ENCODE measurements around the gene DNAJC5. TPM values are rescaled to one million over a fixed set of nuclear protein-coding genes. Genes with fewer than 3 reads are reported as not detected.
"Not testable (repeated sequence)": the region's sequence is repeated elsewhere in the genome, so short reads cannot be mapped to it uniquely, and the experiment has no call there.

DNAJC5 gene
- total RNA-seq, 2 donors from 2014 or later = 46.8 to 53.4 TPM

DNA sequence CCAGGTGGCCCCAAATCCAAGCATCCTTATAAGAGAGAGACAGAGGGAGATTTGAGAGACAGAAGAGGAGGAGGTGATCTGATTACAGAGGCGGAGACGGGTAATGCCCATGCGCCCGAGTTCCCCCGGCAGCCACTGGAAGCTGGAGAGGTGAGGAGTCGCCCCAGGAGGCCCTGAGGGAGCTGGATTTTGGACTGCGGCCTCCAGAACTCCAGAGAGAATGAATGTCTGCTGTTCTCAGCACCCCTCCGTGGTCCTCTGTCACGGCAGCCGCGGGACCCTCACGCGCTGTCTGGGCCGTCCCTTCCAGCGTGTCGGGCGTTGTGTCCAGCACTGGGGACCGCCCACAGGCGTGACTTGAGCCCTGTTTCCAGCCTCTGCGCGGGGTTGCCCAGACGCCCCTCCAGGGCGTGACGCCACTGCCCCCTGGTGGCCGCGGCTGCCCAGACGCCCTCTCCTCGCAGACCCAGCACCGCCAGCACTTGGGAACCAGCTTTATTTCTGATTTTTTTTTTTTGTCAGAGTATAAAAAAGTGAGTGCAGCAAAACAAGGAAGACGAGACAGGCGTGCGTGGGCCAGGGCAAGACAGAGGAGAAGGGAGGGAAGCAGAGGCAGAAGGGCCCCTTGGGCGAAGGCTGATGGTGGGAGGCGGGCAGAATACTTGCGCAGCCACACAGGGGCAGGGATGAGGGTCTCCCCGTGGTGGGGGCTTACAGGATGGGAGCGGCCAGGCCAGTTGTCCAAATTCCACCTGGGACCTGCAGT lies 78.9 kb downstream of the DNAJC5 start:
- Mint-ChIP-seq H3K36me3 (ENCODE audit: low read depth) (peaks cover 38% of the 10 kb centered on the region), H3K27ac (peak overlapping the region; percentile 66), H3K4me3 (peak overlapping the region; percentile 30), H3K27me3 (no peaks in the 10 kb centered on the region), H3K9me3 (no peaks in the 10 kb centered on the region), H3K4me1 (peaks cover 31% of the 10 kb centered on the region)
- peak; percentile 38 for ATAC-seq (replicated peaks)

DNA sequence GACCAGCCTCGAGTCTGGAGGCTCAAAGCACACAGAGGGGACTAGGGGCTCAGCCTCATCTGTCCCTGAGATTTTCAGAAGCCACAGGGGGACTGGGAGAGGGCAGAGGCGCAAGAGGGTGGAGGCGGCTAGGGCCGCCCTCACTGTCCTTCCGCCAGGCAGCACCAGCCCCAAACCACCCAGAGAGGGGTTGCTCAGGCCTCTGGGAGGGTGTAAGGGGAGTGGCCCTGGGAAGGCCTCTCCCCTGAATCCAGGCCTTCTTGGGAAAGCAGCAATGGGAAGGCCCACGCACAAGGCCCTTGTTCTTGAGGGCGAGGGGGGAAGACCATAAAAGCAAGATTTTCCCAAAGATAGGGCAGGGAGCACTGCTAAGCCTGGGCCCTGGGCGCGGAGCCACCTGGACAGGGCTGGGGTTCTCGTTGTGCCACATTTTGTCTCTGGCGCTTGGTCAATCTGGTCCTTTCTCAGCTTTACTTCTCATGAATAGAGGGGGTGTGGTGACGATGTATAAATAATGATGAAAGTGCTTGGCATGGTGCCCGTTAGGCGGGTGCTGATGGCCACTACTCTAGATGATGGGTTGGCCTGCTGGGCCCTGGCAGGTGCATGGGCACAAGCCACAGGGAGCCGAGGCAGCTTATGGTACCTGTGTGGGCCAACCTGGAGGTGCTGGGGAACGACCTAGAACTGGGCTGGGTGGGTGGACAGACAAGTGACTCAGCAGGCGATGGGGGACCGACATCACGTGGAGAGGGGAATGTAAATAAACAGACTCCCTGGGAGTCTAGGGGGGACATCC lies 79.7 kb downstream of the DNAJC5 start:
- Mint-ChIP-seq H3K9me3 (no peaks in the 10 kb centered on the region), H3K27me3 (no peaks in the 10 kb centered on the region), H3K4me3 (no peak overlapping the region), H3K36me3 (ENCODE audit: low read depth) (peaks cover 38% of the 10 kb centered on the region), H3K27ac (no peak overlapping the region), H3K4me1 (peaks cover 31% of the 10 kb centered on the region)
- ATAC-seq (replicated peaks) = no peak

GRCh38 chr20:63976511-63976910 lies 81.6 kb downstream of the DNAJC5 start:
- not testable (repeated sequence) for H3K9me3 Mint-ChIP-seq; H3K27me3 Mint-ChIP-seq; ATAC-seq (replicated peaks)
- peak overlapping the region; percentile 75 for H3K27ac Mint-ChIP-seq
- H3K4me3 Mint-ChIP-seq = peak overlapping the region; percentile 82
- H3K36me3 Mint-ChIP-seq (ENCODE audit: low read depth) = peaks cover 47% of the 10 kb centered on the region
- peaks cover 37% of the 10 kb centered on the region for H3K4me1 Mint-ChIP-seq

DNA sequence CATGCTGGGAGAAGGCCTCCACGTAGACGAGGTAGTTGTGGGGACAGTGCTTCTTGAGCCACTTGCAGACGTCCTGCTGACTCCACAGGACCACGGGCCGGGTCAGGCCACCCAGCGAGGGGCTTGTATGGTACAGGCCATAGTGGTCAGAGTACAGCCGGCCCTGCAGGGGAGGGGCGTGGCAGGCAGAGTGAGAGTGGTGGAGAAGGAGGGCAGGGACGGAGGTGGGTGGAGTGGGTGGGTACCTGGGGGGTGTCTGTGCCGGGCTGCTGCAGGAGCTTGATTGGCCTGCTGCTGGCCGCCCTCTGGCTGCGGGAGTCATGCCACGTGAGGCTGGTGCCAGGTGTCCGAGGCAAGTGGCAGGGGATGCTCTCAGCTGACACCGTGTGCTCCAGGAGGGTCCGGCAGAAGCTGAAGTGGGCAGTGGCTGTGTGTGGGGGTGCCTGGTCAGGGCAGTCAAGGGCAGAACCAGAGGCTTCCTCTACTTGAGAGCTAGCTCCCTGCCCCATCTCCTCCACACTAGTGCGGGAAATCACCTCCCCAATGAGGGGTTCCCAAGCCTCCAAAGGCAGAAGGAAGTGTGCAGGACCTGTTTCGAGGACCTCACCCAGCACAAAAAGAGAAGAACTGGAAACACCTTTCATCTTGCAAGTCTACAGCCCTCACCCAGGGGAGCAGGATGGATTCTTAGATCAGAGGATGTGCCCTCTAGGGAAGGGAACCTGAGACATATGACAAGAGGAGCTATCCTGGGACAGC lies 82.2 kb downstream of the DNAJC5 start:
- Mint-ChIP-seq H3K36me3 (ENCODE audit: low read depth) (peaks cover 53% of the 10 kb centered on the region), H3K9me3 (no peaks in the 10 kb centered on the region), H3K4me1 (peaks cover 42% of the 10 kb centered on the region), H3K27ac (peak overlapping the region; percentile 79), H3K27me3 (no peaks in the 10 kb centered on the region), H3K4me3 (peak overlapping the region; percentile 82)
- no peak for ATAC-seq (replicated peaks)

- Mint-ChIP-seq H3K4me1 (peaks cover 47% of the 10 kb centered on the region), H3K4me3 (peak overlapping the region; percentile 82), H3K36me3 (ENCODE audit: low read depth) (peaks cover 60% of the 10 kb centered on the region), H3K27me3 (no peaks in the 10 kb centered on the region), H3K9me3 (no peaks in the 10 kb centered on the region), H3K27ac (peak overlapping the region; percentile 79)
- ATAC-seq (replicated peaks) = peak; percentile 55
Measured at GRCh38 chr20:63977739-63978276, 82.9 kb downstream of the DNAJC5 start.

DNA sequence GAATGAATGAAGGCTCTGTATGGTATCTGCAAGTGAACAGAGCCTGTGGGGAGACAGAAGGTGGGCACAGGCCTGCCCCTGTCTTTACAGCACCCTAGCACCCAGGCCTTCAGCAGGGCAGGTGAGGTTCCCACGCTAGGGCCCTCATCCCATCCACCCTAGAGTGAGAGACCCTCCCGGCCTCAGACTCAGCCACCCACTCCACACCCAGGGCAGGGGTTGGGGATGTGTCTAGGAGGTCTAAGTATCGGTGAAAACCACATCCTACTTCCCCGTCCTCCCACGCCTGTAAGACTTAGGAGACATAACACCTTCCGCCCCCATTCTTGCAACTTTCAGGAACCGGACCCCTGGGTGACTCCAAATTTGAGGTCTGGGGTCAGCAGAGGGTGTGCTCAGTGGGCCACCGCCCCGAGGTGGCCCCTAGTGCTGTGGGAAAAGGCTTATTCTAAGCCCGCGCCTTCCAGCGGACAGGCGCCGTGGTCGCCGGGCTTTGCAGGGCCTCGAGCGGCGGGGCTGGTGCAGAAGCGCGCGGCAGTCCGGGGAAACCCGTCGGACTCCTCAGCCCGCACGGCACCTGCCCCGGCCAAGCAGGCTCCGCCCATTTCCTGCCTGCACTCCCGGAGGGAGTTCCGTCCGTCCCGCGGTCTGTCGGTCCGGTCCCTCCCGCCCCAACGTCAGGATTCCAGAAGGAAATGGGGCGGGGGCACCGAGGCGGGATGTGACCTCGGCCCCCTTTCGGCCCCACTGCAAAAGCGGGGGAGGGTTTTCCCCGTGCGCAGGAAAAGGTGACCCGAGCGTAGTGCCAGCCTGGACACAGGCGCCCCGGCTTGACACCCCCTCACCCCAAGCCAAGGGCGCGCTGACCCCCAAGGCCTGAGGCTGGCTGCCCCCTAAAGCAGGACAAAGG lies 83.6 kb downstream of the DNAJC5 start:
- H3K4me1 Mint-ChIP-seq = peaks cover 46% of the 10 kb centered on the region
- H3K9me3 Mint-ChIP-seq = no peaks in the 10 kb centered on the region
- no peaks in the 10 kb centered on the region for H3K27me3 Mint-ChIP-seq
- peak; percentile 33 for ATAC-seq (replicated peaks)
- H3K4me3 Mint-ChIP-seq = peak overlapping the region; percentile 82
- H3K36me3 Mint-ChIP-seq (ENCODE audit: low read depth) = peaks cover 62% of the 10 kb centered on the region
- peak overlapping the region; percentile 79 for H3K27ac Mint-ChIP-seq

- no peaks in the 10 kb centered on the region for H3K27me3 Mint-ChIP-seq
- H3K4me3 Mint-ChIP-seq = peak overlapping the region; percentile 86
- peaks cover 40% of the 10 kb centered on the region for H3K4me1 Mint-ChIP-seq
- peaks cover 62% of the 10 kb centered on the region for H3K36me3 Mint-ChIP-seq (ENCODE audit: low read depth)
- no peak for ATAC-seq (replicated peaks)
- peak overlapping the region; percentile 79 for H3K27ac Mint-ChIP-seq
- no peaks in the 10 kb centered on the region for H3K9me3 Mint-ChIP-seq
Measured at GRCh38 chr20:63979229-63979556, 84.3 kb downstream of the DNAJC5 start.

- H3K4me1 Mint-ChIP-seq = peaks cover 44% of the 10 kb centered on the region
- H3K27me3 Mint-ChIP-seq = no peaks in the 10 kb centered on the region
- peaks cover 62% of the 10 kb centered on the region for H3K36me3 Mint-ChIP-seq (ENCODE audit: low read depth)
- ATAC-seq (replicated peaks) = peak; percentile 53
- H3K4me3 Mint-ChIP-seq = peak within 1 kb of the TSS; percentile 86
- peak within 1 kb of the TSS; percentile 91 for H3K27ac Mint-ChIP-seq
- no peaks in the 10 kb centered on the region for H3K9me3 Mint-ChIP-seq
Measured at GRCh38 chr20:63979557-63980316, 84.8 kb downstream of the DNAJC5 start, which contains the start of gene SAMD10. Gene SAMD10, minus strand, starts transcription at chr20:63979642. Its CDS starts 175 bp downstream, at chr20:63979467.

DNA sequence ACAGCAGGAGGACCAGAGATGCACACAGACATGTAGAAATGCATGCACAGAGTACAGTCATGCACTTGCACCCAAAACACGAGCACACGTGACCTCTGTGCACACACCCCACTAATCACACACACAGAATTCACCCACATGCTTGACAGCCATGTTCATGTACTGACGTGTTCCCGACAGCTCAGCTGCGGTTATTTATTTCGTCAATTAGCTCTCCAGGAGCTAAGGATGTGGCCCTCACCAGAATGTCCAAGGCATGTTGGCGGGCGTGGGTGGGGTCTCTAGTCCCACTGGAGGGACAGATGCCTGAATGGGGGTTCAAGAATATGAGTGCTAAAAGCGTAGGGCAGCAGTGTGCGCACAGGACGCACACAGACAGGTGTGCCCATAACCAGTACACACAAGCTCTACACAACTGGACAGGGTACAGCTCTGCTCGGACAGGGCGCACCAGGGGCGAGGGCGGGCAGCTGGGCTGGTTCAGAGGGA lies 85.4 kb downstream of the DNAJC5 start:
- peaks cover 65% of the 10 kb centered on the region for H3K36me3 Mint-ChIP-seq (ENCODE audit: low read depth)
- H3K4me3 Mint-ChIP-seq = peak overlapping the region; percentile 86
- H3K27me3 Mint-ChIP-seq = no peaks in the 10 kb centered on the region
- peak; percentile 51 for ATAC-seq (replicated peaks)
- H3K9me3 Mint-ChIP-seq = no peaks in the 10 kb centered on the region
- H3K27ac Mint-ChIP-seq = peak overlapping the region; percentile 91
- H3K4me1 Mint-ChIP-seq = peaks cover 46% of the 10 kb centered on the region

GRCh38 chr20:63980806-63981728 lies 86.1 kb downstream of the DNAJC5 start, which contains the start of gene PRPF6:
Gene PRPF6, plus strand, starts transcription at chr20:63981132. Its CDS starts 114 bp downstream, at chr20:63981246.
- H3K27me3 Mint-ChIP-seq = no peaks in the 10 kb centered on the region
- H3K36me3 Mint-ChIP-seq (ENCODE audit: low read depth) = peaks cover 68% of the 10 kb centered on the region
- no peaks in the 10 kb centered on the region for H3K9me3 Mint-ChIP-seq
- peak within 1 kb of the TSS; percentile 91 for H3K27ac Mint-ChIP-seq
- peaks cover 44% of the 10 kb centered on the region for H3K4me1 Mint-ChIP-seq
- ATAC-seq (replicated peaks) = peak; percentile 62
- H3K4me3 Mint-ChIP-seq = peak within 1 kb of the TSS; percentile 86

GRCh38 chr20:63982937-63983336 lies 88.0 kb downstream of the DNAJC5 start:
- Mint-ChIP-seq H3K27ac (peak overlapping the region; percentile 91), H3K4me3 (peak overlapping the region; percentile 86), H3K4me1 (peaks cover 26% of the 10 kb centered on the region), H3K36me3 (ENCODE audit: low read depth) (peaks cover 73% of the 10 kb centered on the region), H3K27me3 (no peaks in the 10 kb centered on the region), H3K9me3 (no peaks in the 10 kb centered on the region)
- ATAC-seq (replicated peaks) = no peak
